Effector memory CD8-positive, alpha-beta T cell (primary cell): Measurements from ENCODE around the gene DBF4B.
A peak's percentile ranks its signal among the peaks of the same experiment; 100 is the strongest.
"Not testable (repeated sequence)": the region's sequence is repeated elsewhere in the genome, so short reads cannot be mapped to it uniquely, and the experiment has no call there.

ENCODE experiments used
- ATAC-seq: fragments of 150-1000 bp; cut with Tn5 transposase; replicated peaks from 2 replicates; pipeline ENCODE4 v1.10.0; 2021; ENCODE audit warnings: mild to moderate bottlenecking, moderate library complexity
- DNase-seq, 3 experiments: peaks; one replicate each; pipeline ENCODE4 v3.0.0; 2021
- H3K27ac Mint-ChIP-seq, 2 donors: one replicate each; pipeline ENCODE4 v1.8.0; 2022; ENCODE audit warnings: mild to moderate bottlenecking in 2 of 2, mixed read lengths in 2 of 2, moderate library complexity in 2 of 2
- H3K27me3 Mint-ChIP-seq, 2 donors: one replicate each; pipeline ENCODE4 v1.8.0; 2022; ENCODE audit warnings: mixed read lengths in 2 of 2
- H3K36me3 Mint-ChIP-seq: one replicate; pipeline ENCODE4 v1.8.0; 2022; ENCODE audit warnings: mild to moderate bottlenecking, moderate library complexity, mixed read lengths; ENCODE audit not compliant: insufficient read depth
- H3K4me1 Mint-ChIP-seq, 2 donors: one replicate each; pipeline ENCODE4 v1.8.0; 2022; ENCODE audit warnings: low read depth in 2 of 2, mixed read lengths in 2 of 2
- H3K4me3 Mint-ChIP-seq, 2 donors: one replicate each; pipeline ENCODE4 v1.8.0; 2022; ENCODE audit warnings: mild to moderate bottlenecking in 2 of 2, mixed read lengths in 2 of 2, moderate library complexity in 2 of 2
- H3K9me3 Mint-ChIP-seq, 2 donors: one replicate each; pipeline ENCODE4 v1.8.0; 2022; ENCODE audit warnings: mixed read lengths in 2 of 2

DBF4B gene

GRCh38 chr17:44689477-44690217 lies 18.8 kb upstream of the DBF4B start, which contains the start of gene CCDC43:
CCDC43 (minus strand) TSS chr17:44689776; CDS start chr17:44689753, 23 bp downstream.
- Mint-ChIP-seq H3K27me3 (no peaks in the 10 kb centered on the region), H3K4me1 (peaks cover 24 to 34% of the 10 kb centered on the region in 2 donors), H3K4me3 (peak within 1 kb of the TSS; percentile 91 to 99), H3K36me3 (peaks cover 11% of the 10 kb centered on the region), H3K9me3 (no peaks in the 10 kb centered on the region), H3K27ac (peak within 1 kb of the TSS; percentile 93 to 97)
- ATAC-seq (peak; percentile 98), DNase-seq (peak; percentile 90 to 95 (median 92))

GRCh38 chr17:44690746-44691306 lies 17.6 kb upstream of the DBF4B start:
- H3K9me3 Mint-ChIP-seq, ATAC-seq, DNase-seq, H3K27me3 Mint-ChIP-seq: not testable (repeated sequence)
- peak overlapping the region; percentile 23 to 97 for H3K27ac Mint-ChIP-seq
- peaks cover 18 to 30% of the 10 kb centered on the region in 2 donors for H3K4me1 Mint-ChIP-seq
- H3K4me3 Mint-ChIP-seq = peak overlapping the region; percentile 91 to 99
- H3K36me3 Mint-ChIP-seq = peaks cover 11% of the 10 kb centered on the region

- DNase-seq = no peak
Observed at GRCh38 chr17:44693609-44694008, 14.9 kb upstream of the DBF4B start.

GRCh38 chr17:44700288-44700687 lies 8.2 kb upstream of the DBF4B start:
- not testable (repeated sequence) for DNase-seq, H3K4me1 Mint-ChIP-seq, H3K4me3 Mint-ChIP-seq, H3K9me3 Mint-ChIP-seq, H3K36me3 Mint-ChIP-seq, H3K27ac Mint-ChIP-seq, ATAC-seq
- peaks cover 5 to 23% of the 10 kb centered on the region in 2 donors for H3K27me3 Mint-ChIP-seq

More at GRCh38 chr17:44693609-44694008, 14.9 kb upstream of the DBF4B start:
- Mint-ChIP-seq H3K36me3 (peaks cover 6% of the 10 kb centered on the region), H3K4me3 (no peak overlapping the region), H3K4me1 (peaks cover 18 to 23% of the 10 kb centered on the region in 2 donors), H3K27me3 (no peaks in the 10 kb centered on the region), H3K27ac (no peak overlapping the region), H3K9me3 (no peaks in the 10 kb centered on the region)
- no peak for ATAC-seq

- Mint-ChIP-seq H3K36me3 (no peaks in the 10 kb centered on the region), H3K9me3 (no peaks in the 10 kb centered on the region), H3K4me3 (no peak overlapping the region), H3K4me1 (peaks cover 0 to 2% of the 10 kb centered on the region in 2 donors), H3K27ac (no peak overlapping the region), H3K27me3 (peaks cover 9 to 21% of the 10 kb centered on the region in 2 donors)
- ATAC-seq (no peak), DNase-seq (no peak)
Observed at GRCh38 chr17:44707755-44708400, 587 bp upstream of the DBF4B start.

DNA sequence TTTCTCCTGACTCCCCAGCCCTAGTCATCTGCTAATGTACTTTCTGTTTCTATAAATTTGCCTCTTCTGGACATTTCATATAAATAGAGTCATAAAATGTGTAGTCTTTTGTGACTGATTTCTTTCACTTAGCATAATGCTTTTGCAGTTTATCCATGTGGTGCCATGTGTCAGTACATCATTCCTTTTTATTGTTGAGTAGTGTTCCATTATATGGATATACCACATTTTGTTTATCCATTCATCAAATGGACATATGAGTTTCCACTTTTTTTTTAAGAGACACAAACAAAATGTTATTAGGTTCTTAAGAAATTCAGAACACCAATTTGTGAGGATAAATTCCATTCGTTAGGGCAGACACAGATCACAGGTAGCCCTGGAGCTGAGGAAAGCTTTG lies 11.0 kb downstream of the DBF4B start:
- H3K4me1 Mint-ChIP-seq = no peaks in the 10 kb centered on the region
- no peaks in the 10 kb centered on the region for H3K27me3 Mint-ChIP-seq
- peak overlapping the region in 1 of 2 donors; percentile 11 for H3K27ac Mint-ChIP-seq
- DNase-seq = no peak
- no peak overlapping the region for H3K4me3 Mint-ChIP-seq
- no peak for ATAC-seq
- H3K9me3 Mint-ChIP-seq = no peaks in the 10 kb centered on the region
- H3K36me3 Mint-ChIP-seq = peaks cover 3% of the 10 kb centered on the region

DNA sequence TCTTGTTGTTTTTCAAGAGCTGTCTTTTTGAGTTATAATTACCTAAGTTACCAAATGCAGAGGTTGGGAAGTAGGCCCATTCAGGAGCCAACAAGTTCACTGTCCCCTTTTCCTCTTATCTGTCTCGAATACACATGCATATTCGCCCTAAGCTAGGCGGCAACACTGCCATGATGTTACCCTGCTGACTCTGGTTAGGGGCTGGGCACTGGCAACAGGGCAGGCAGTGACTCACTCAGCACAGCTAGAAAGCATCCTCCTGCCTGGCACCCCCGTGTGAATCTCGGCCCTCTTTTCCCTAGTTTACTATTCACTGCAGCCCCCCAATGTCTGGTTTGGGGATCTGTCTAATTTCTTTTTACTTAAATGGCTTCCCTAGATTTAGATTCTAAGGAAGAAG lies 13.8 kb downstream of the DBF4B start:
- peaks cover 3% of the 10 kb centered on the region for H3K36me3 Mint-ChIP-seq
- H3K27me3 Mint-ChIP-seq = no peaks in the 10 kb centered on the region
- DNase-seq (no peak), ATAC-seq (no peak)
- no peak overlapping the region for H3K27ac Mint-ChIP-seq
- no peaks in the 10 kb centered on the region for H3K4me1 Mint-ChIP-seq
- H3K4me3 Mint-ChIP-seq = no peak overlapping the region
- no peaks in the 10 kb centered on the region for H3K9me3 Mint-ChIP-seq

DNA sequence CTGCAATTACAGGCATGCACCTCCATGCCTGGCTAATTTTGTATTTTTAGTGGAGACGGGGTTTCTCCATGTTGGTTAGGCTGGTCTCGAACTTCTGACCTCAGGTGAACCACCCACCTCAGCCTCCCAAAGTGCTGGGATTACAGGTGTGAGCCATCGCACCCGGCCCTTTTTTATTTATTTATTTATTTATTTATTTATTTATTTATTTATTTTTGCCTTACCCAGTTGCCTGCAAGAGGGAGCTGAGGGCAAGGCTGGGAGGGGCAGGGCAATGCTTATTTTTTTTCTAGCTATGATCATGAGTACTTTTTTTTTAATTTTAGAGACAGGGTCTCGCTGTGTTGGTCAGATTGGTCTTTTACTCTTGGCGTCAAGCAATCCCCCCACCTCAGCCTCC lies 17.7 kb downstream of the DBF4B start:
- not testable (repeated sequence) for ATAC-seq, H3K4me1 Mint-ChIP-seq, H3K36me3 Mint-ChIP-seq, H3K4me3 Mint-ChIP-seq, H3K27ac Mint-ChIP-seq, H3K27me3 Mint-ChIP-seq, H3K9me3 Mint-ChIP-seq, DNase-seq

GRCh38 chr17:44733753-44734152 lies 25.3 kb downstream of the DBF4B start:
- Mint-ChIP-seq H3K36me3 (no peaks in the 10 kb centered on the region), H3K9me3 (no peaks in the 10 kb centered on the region), H3K4me3 (no peak overlapping the region), H3K4me1 (no peaks in the 10 kb centered on the region), H3K27ac (no peak overlapping the region), H3K27me3 (no peaks in the 10 kb centered on the region)
- ATAC-seq (no peak), DNase-seq (no peak)

- no peaks in the 10 kb centered on the region for H3K36me3 Mint-ChIP-seq
- no peaks in the 10 kb centered on the region for H3K4me1 Mint-ChIP-seq
Observed at GRCh38 chr17:44734272-44734671, 25.8 kb downstream of the DBF4B start.

DNA sequence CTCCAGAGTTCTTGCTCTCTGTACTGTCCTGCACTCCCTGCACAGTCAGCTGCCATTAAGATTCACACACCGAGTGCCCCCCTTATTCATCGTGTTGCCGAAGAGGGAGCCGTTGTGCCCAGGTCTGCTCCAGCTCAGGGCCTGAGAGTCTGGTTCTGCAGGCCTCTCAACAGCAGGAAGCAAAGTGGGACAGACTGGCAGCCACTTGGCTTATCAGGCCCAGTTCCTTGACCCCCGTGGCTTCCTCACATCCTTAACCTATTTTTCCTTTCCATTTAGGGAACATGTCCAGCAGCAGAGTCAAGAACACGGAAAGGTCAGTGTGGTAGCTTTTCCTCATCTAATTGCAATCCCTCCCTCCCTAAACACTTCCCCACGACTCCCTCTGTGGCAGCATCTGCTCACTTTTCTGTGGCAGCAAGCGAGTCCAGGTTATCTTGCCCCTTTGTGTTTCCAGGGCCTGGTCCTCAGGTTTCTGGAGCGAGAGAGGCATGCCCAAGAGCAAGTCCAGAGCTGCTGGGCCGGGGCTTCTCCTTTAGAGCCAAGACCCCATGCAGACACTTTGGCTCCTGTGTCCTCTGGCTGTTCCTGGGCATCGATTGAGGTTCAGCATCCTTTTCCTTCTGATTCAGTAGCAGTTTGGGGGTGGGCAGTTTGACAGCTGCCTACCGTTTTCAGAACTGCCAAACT lies 28.2 kb downstream of the DBF4B start:
- Mint-ChIP-seq H3K9me3 (no peaks in the 10 kb centered on the region), H3K27ac (no peak overlapping the region), H3K27me3 (no peaks in the 10 kb centered on the region), H3K4me1 (no peaks in the 10 kb centered on the region), H3K4me3 (no peak overlapping the region), H3K36me3 (no peaks in the 10 kb centered on the region)
- no peak for DNase-seq
- ATAC-seq = no peak

More at GRCh38 chr17:44734272-44734671, 25.8 kb downstream of the DBF4B start:
- H3K27me3 Mint-ChIP-seq = no peaks in the 10 kb centered on the region
- H3K27ac Mint-ChIP-seq = no peak overlapping the region
- H3K4me3 Mint-ChIP-seq = no peak overlapping the region
- no peaks in the 10 kb centered on the region for H3K9me3 Mint-ChIP-seq
- ATAC-seq = no peak
- DNase-seq = no peak

DNA sequence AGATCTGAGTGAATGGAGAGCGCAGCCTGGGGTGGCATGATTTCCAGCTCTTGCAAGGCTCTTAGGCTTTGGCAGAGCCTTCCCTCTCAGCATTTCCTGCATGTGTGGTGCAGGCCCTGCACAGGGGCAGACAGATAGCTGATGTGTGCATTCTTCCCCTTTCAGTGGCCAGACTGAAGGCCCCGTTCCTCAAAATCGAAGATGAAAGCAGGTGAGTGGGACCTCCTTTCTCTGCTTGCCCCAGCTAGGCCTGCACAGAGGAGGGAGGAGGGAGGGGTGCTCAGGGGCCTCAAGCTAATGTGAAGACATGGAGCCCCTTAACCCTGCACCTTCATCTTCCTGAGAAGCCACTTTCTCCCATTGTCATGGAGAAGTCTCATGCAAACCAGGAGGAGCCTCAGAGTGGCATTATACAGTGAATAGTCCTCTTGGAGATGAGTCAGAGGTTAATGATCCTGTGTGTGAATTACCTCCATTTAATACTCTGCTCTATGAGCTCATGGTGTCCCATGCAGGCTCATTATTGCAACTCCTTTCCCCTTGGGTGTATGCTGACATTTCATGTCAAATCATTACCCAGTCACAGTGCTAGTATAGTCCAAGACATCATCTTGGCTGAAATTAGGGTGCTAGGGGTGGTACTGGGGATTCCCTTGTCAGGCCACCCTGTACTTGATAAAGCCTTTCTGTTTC lies 29.9 kb downstream of the DBF4B start:
- Mint-ChIP-seq H3K27me3 (no peaks in the 10 kb centered on the region), H3K36me3 (no peaks in the 10 kb centered on the region), H3K27ac (no peak overlapping the region), H3K4me3 (no peak overlapping the region), H3K4me1 (no peaks in the 10 kb centered on the region), H3K9me3 (no peaks in the 10 kb centered on the region)
- ATAC-seq (no peak), DNase-seq (no peak)

DNA sequence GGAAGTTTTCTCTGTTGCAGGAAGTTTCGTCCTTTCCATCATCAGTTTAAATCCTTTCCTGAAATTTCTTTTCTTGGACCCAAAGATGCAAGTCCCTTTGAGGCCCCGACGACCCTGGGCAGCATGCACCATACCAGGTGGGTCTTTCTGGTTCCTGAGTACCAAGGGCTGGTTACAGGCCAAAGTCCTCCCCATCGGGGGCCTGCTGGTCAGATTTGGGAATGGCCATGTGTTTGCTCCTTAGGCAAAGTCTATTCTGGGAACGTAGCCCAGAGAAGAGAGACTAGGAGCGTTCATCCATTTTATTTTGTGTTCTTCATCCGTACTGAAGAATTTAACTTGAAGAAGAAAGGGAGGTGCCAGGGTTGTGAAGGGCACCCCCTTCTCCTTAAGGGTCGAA lies 32.9 kb downstream of the DBF4B start:
- Mint-ChIP-seq H3K4me3 (no peak overlapping the region), H3K27ac (no peak overlapping the region), H3K27me3 (no peaks in the 10 kb centered on the region), H3K4me1 (no peaks in the 10 kb centered on the region), H3K9me3 (no peaks in the 10 kb centered on the region), H3K36me3 (no peaks in the 10 kb centered on the region)
- DNase-seq (no peak), ATAC-seq (no peak)
